Activated CD4-positive, alpha-beta T cell treated with anti-CD3 and anti-CD28 coated beads for 1 hour (primary cell): ENCODE data around the gene PRR12.
A peak's percentile ranks its signal among the peaks of the same experiment; 100 is the strongest.

Experiments used
- DNase-seq: peaks from one replicate; pipeline ENCODE4 v3.0.0-alpha.2; 2020

The PRR12 gene

GRCh38 chr19:49651029-49651819 is 60.2 kb downstream of the PRR12 start:
- no peak for DNase-seq

GRCh38 chr19:49651820-49652550 is 61.0 kb downstream of the PRR12 start:
- DNase-seq, result no peak

- DNase-seq, result no peak
These were observed 61.8 kb downstream of the PRR12 start for GRCh38 chr19:49652551-49653465.

- DNase-seq, result no peak
These were observed 62.5 kb downstream of the PRR12 start for GRCh38 chr19:49653466-49653806.

- no peak for DNase-seq
These were observed 63.6 kb downstream of the PRR12 start for GRCh38 chr19:49654581-49654980.

- no peak for DNase-seq
These were observed 64.8 kb downstream of the PRR12 start for GRCh38 chr19:49655570-49656455.

- no peak for DNase-seq
These were observed 65.6 kb downstream of the PRR12 start for GRCh38 chr19:49656456-49657109.

- DNase-seq, result no peak
These were observed 66.6 kb downstream of the PRR12 start for GRCh38 chr19:49657493-49658138.

GRCh38 chr19:49658139-49658517 is 67.1 kb downstream of the PRR12 start:
- no peak for DNase-seq

- no peak for DNase-seq
These were observed 67.8 kb downstream of the PRR12 start for GRCh38 chr19:49658566-49659442.

GRCh38 chr19:49660338-49660961 is 69.5 kb downstream of the PRR12 start:
- no peak for DNase-seq

- no peak for DNase-seq
These were observed 71.0 kb downstream of the PRR12 start for GRCh38 chr19:49662011-49662410.

GRCh38 chr19:49663224-49663623 is 72.2 kb downstream of the PRR12 start:
- DNase-seq, result no peak

- DNase-seq, result peak; percentile 82
These were observed 73.4 kb downstream of the PRR12 start for GRCh38 chr19:49664171-49665035.

GRCh38 chr19:49665036-49665350 is 74.0 kb downstream of the PRR12 start:
- DNase-seq, result no peak

- peak; percentile 99 for DNase-seq
These were observed 74.6 kb downstream of the PRR12 start, which contains the start of the genes BCL2L12 and IRF3 for GRCh38 chr19:49665351-49666119. Gene BCL2L12 (plus strand): TSS chr19:49665933. CDS start chr19:49666693, 760 bp downstream. Gene IRF3 (minus strand): TSS chr19:49665857. CDS start chr19:49664838, 1,019 bp downstream.

- no peak for DNase-seq
These were observed 75.1 kb downstream of the PRR12 start for GRCh38 chr19:49666120-49666444.

- no peak for DNase-seq
These were observed 76.5 kb downstream of the PRR12 start for GRCh38 chr19:49667473-49667872.
